HepG2 (cell line): ENCODE results near the gene TAB3. TPM values are rescaled to one million over a fixed set of nuclear protein-coding genes. Genes with fewer than 3 reads are reported as not detected.

ENCODE experiments used
- CREBL2 ChIP-seq: sonication (generic); formaldehyde crosslinking; IDR thresholded peaks from 2 replicates; pipeline ENCODE4 v1.8.1; 2023; ENCODE audit warnings: missing genetic modification reagents, mild to moderate bottlenecking, borderline replicate concordance
- DMTF1 ChIP-seq: sonication (generic); formaldehyde crosslinking; IDR thresholded peaks from 2 replicates; pipeline ENCODE4 v1.4.0; 2020; ENCODE audit warnings: mild to moderate bottlenecking, missing genetic modification reagents
- ELF1 ChIP-seq: sonication (generic); formaldehyde crosslinking; IDR thresholded peaks from 2 replicates; pipeline ENCODE4 v1.4.0; 2020; ENCODE audit warnings: missing genetic modification reagents
- FOXO4 ChIP-seq: sonication (generic); formaldehyde crosslinking; conservative IDR thresholded peaks from 2 replicates; pipeline ENCODE4 v1.8.1; 2023; ENCODE audit warnings: missing genetic modification reagents
- IKZF4 ChIP-seq: sonication (generic); formaldehyde crosslinking; IDR thresholded peaks from 2 replicates; pipeline ENCODE4 v1.5.1; 2020; ENCODE audit warnings: borderline replicate concordance, mild to moderate bottlenecking, low read depth, missing genetic modification reagents; ENCODE audit errors: not compliant biosample characterization
- IRX3 ChIP-seq: sonication (generic); formaldehyde crosslinking; IDR thresholded peaks from 2 replicates; pipeline ENCODE4 v1.8.1; 2023; ENCODE audit warnings: mild to moderate bottlenecking, low read depth, missing genetic modification reagents, borderline replicate concordance
- MAFF ChIP-seq: IDR thresholded peaks from 2 replicates; pipeline ENCODE4 v1.6.1; 2011; ENCODE audit warnings: low read depth, low read length, improper control_type of control experiment
- MED8 ChIP-seq: sonication (generic); formaldehyde crosslinking; IDR thresholded peaks from 2 replicates; pipeline ENCODE4 v1.8.1; 2023; ENCODE audit warnings: mild to moderate bottlenecking, missing genetic modification reagents; ENCODE audit not compliant: insufficient replicate concordance
- MYPOP ChIP-seq: sonication (generic); formaldehyde crosslinking; IDR thresholded peaks from 2 replicates; pipeline ENCODE4 v1.8.1; 2023; ENCODE audit warnings: mild to moderate bottlenecking, moderate library complexity, missing genetic modification reagents
- PRMT3 ChIP-seq: sonication (generic); formaldehyde crosslinking; IDR thresholded peaks from 2 replicates; pipeline ENCODE4 v1.8.1; 2022; ENCODE audit warnings: low read depth, mild to moderate bottlenecking, moderate library complexity, missing genetic modification reagents, borderline replicate concordance
- SKIL ChIP-seq: sonication (generic); formaldehyde crosslinking; IDR thresholded peaks from 2 replicates; pipeline ENCODE4 v1.8.0; 2022; ENCODE audit warnings: missing genetic modification reagents, mild to moderate bottlenecking, moderate library complexity, borderline replicate concordance
- SP1 ChIP-seq, 2 experiments: fragments of 450-650 bp in 1 of 2; sonication (generic) in 1 of 2; formaldehyde crosslinking in 1 of 2; IDR thresholded peaks; 2 replicates each; pipeline versions ENCODE4 v1.4.0 to v1.6.1; 2016 to 2020; ENCODE audit warnings: missing genetic modification reagents in 1 of 2
- THRA ChIP-seq: sonication (generic); formaldehyde crosslinking; IDR thresholded peaks from 2 replicates; pipeline ENCODE4 v1.4.0; 2020; ENCODE audit warnings: missing genetic modification reagents, borderline replicate concordance
- ZNF160 ChIP-seq: sonication (generic); formaldehyde crosslinking; IDR thresholded peaks from 2 replicates; pipeline ENCODE4 v1.8.0; 2022; ENCODE audit warnings: mild to moderate bottlenecking, inconsistent platforms, missing genetic modification reagents
- ZNF30 ChIP-seq: sonication (generic); formaldehyde crosslinking; IDR thresholded peaks from 2 replicates; pipeline ENCODE4 v1.5.0; 2020; ENCODE audit warnings: mild to moderate bottlenecking, missing genetic modification reagents
- ZNF563 ChIP-seq: sonication (generic); formaldehyde crosslinking; IDR thresholded peaks from 2 replicates; pipeline ENCODE4 v1.8.0; 2022; ENCODE audit warnings: mild to moderate bottlenecking, moderate library complexity, missing genetic modification reagents
- ZNF710 ChIP-seq: sonication (generic); formaldehyde crosslinking; IDR thresholded peaks from 2 replicates; pipeline ENCODE4 v1.5.0; 2020; ENCODE audit warnings: mild to moderate bottlenecking, missing genetic modification reagents, borderline replicate concordance
- ZSCAN31 ChIP-seq: sonication (generic); formaldehyde crosslinking; IDR thresholded peaks from 2 replicates; pipeline ENCODE4 v1.5.0; 2020; ENCODE audit warnings: low read depth, mild to moderate bottlenecking, missing genetic modification reagents
- polyA plus RNA-seq, 8 experiments: library from polyadenylated mRNA; depleted of rRNA in 3 of 8; stranded (reverse) in 7 of 8; unstranded in 1 of 8; fragments of >200 nt; fragmentation: Illumina TruSeq in 4 of 8; extraction: Trizol in 4 of 8; gene quantifications; 2 replicates each; pipeline versions ENCODE4 v1.2.1 to v1.2.3, GENCODE V29; 2011 to 2016; ENCODE audit warnings: low read depth in 4 of 8, missing spikeins in 1 of 8, mixed read lengths in 1 of 8; ENCODE audit not compliant: insufficient read depth in 1 of 8
- total RNA-seq, 5 experiments: library from RNA; depleted of rRNA; stranded (reverse); fragments of >200 nt; fragmentation: Illumina TruSeq; extraction: Trizol; gene quantifications; 2 replicates each; pipeline ENCODE4 v1.2.3, GENCODE V29; 2016; ENCODE audit warnings: low read depth in 1 of 5

Gene TAB3
- total and polyA plus RNA-seq, 2 of the 13 experiments (the other 11 are each of a cell fraction or from before 2014, with no cell fraction given): 27.2 to 59.8 TPM

- TF ChIP-seq FOXO4: no peak
- TF ChIP-seq IKZF4 (CRISPR knock-in tag): no peak
- no peak for TF ChIP-seq CREBL2 (CRISPR knock-in tag)
- TF ChIP-seq MED8 (CRISPR knock-in tag): no peak
- peak; percentile 92 for TF ChIP-seq ZNF710
- no peak for TF ChIP-seq ZSCAN31 (CRISPR knock-in tag)
- TF ChIP-seq ZNF30 (CRISPR knock-in tag): no peak
- TF ChIP-seq THRA (CRISPR knock-in tag): peak; percentile 55; the same call in 1 of the 2 replicates
- TF ChIP-seq ZNF563: no peak
- no peak for TF ChIP-seq ZNF160 (CRISPR knock-in tag)
- no peak for TF ChIP-seq DMTF1 (CRISPR knock-in tag)
- TF ChIP-seq SP1 (IDR thresholded peaks at IDR 0.05): no peak
- TF ChIP-seq SP1 (CRISPR knock-in tag; IDR thresholded peaks at IDR 0.05): no peak
- TF ChIP-seq MYPOP (CRISPR knock-in tag): no peak
- TF ChIP-seq PRMT3 (CRISPR knock-in tag): no peak
- TF ChIP-seq MAFF: no peak
- TF ChIP-seq SKIL (CRISPR knock-in tag): peak; percentile 58; the same call in 1 of the 2 replicates
- TF ChIP-seq IRX3 (CRISPR knock-in tag): no peak
- no peak for TF ChIP-seq ELF1 (CRISPR knock-in tag)
Observed at GRCh38 chrX:30835373-30835772, 53.7 kb downstream of the TAB3 start (continued).
